ENCODE results near the gene DHX8. TPM values are rescaled to one million over a fixed set of nuclear protein-coding genes. Genes with fewer than 3 reads are reported as not detected.

The DHX8 gene
- total RNA-seq, 1 experiment from 2014 or later, result 54.1 TPM

GRCh38 chr17:43552229-43552837, 68.6 kb downstream of the DHX8 start:
- H3K18ac ChIP-seq (ENCODE audit: insufficient read length, low read depth, low read length), result no peak overlapping the region
- no peak overlapping the region for H4K91ac ChIP-seq (ENCODE audit: insufficient read length, low read depth, low read length)
- no peaks in the 10 kb centered on the region for H3K23me2 ChIP-seq (ENCODE audit: insufficient read length, low read depth, low read length, poor library complexity, severe bottlenecking)
- H3K14ac ChIP-seq (ENCODE audit: insufficient read depth, low read length), result no peak overlapping the region
- no peak for TF ChIP-seq CTCF (conservative IDR thresholded peaks at IDR 0.05)
- H3K56ac ChIP-seq (ENCODE audit: insufficient read length, low read depth, low read length), result no peak overlapping the region
- no peak overlapping the region for H2BK120ac ChIP-seq (ENCODE audit: low read depth, low read length, poor library complexity, severe bottlenecking)
- Mint-ChIP-seq H3K4me3 (no peak overlapping the region; a peak in 1 of 5 replicates), H3K27ac (no peak overlapping the region), H3K4me1 (peaks cover 44 to 48% of the 10 kb centered on the region in 2 experiments), H3K36me3 (ENCODE audit: insufficient read depth in 1 of 3, low read depth in 3 of 3) (peaks cover 0 to 4% (median 0%) of the 10 kb centered on the region in 3 experiments; a peak in 4 of 7 replicates), H3K27me3 (ENCODE audit: low read depth) (peaks cover 24% of the 10 kb centered on the region), H3K9me3 (peaks cover 0 to 5% of the 10 kb centered on the region in 2 experiments; a peak in 3 of 5 replicates)
- no peak overlapping the region for H3T11ph ChIP-seq (ENCODE audit: low read length)
- H3K79me1 ChIP-seq (ENCODE audit: insufficient read depth, low read depth, low read length, poor library complexity, severe bottlenecking), result no peaks in the 10 kb centered on the region
- no peak overlapping the region for H2BK20ac ChIP-seq (ENCODE audit: low read depth, low read length, poor library complexity, severe bottlenecking)
- no peak overlapping the region for H3K4me2 ChIP-seq (ENCODE audit: insufficient read depth, insufficient read length, low read length)
- no peak for DNase-seq
- no peaks in the 10 kb centered on the region for H3K27me3 ChIP-seq (ENCODE audit: insufficient read depth, low read length)
- H4K5ac ChIP-seq (ENCODE audit: insufficient read length, low read depth, low read length), result no peak overlapping the region
- H3K9me3 ChIP-seq (ENCODE audit: control insufficient read depth, low read depth, low read length), result no peaks in the 10 kb centered on the region
- no peak overlapping the region for H3K27ac ChIP-seq (ENCODE audit: insufficient read length, low read depth, low read length)
- H2BK15ac ChIP-seq (ENCODE audit: low read depth, low read length), result no peak overlapping the region
- no CpG with 5 or more reads among the region's 8 CpGs for WGBS (ENCODE audit: extremely low coverage, insufficient read length, low lambda C conversion rate)
- H4K8ac ChIP-seq (replicated peaks; ENCODE audit: insufficient read length, low read depth, low read length), result no peak overlapping the region
- no peak overlapping the region for H3K23ac ChIP-seq (ENCODE audit: insufficient read length, low read depth, low read length)
- H3K4me1 ChIP-seq (ENCODE audit: insufficient read depth, low read length), result peaks cover 18% of the 10 kb centered on the region; the same call in 1 of the 2 replicates
- no peak overlapping the region for H2AFZ ChIP-seq (ENCODE audit: low read length)
- no peak overlapping the region for H3K9ac ChIP-seq (ENCODE audit: extremely low read depth, insufficient read length, low read length)
- H2BK12ac ChIP-seq (ENCODE audit: insufficient read length, low read depth, low read length), result no peak overlapping the region
- no peak overlapping the region for H2BK5ac ChIP-seq (ENCODE audit: insufficient read length, low read length)
- no peaks in the 10 kb centered on the region for H4K20me1 ChIP-seq (ENCODE audit: control insufficient read depth, insufficient read depth, insufficient read length)
- no peak overlapping the region for H3K4ac ChIP-seq (ENCODE audit: low read depth, low read length)
- H3K79me2 ChIP-seq (ENCODE audit: insufficient read depth, low read length), result no peaks in the 10 kb centered on the region
- H2AK5ac ChIP-seq (ENCODE audit: insufficient read length, low read length), result no peak overlapping the region

All from H9 (cell line).